WTC11 (cell line): Measurements from ENCODE around the gene EXOC4. TPM values are rescaled to one million over a fixed set of nuclear protein-coding genes. Genes with fewer than 3 reads are reported as not detected.

Source experiments
- ATAC-seq: fragments of 200-7000 bp; cut with Tn5 transposase; 2 replicates; pipeline ENCODE4 v1.10.0; 2021; ENCODE audit warnings: mild to moderate bottlenecking, moderate library complexity
- CTCF ChIA-PET: fragments of 300-600 bp; sonication (Branson Sonifier 250); formaldehyde crosslinking; loops from one replicate; lab custom pipeline; 2021; ENCODE audit warnings: antibody characterized with exemption; lab: Charles Lee
- POLR2A ChIA-PET: fragments of 350-600 bp; sonication (Branson Sonifier 250); formaldehyde crosslinking; loops from one replicate; lab custom pipeline; 2021; ENCODE audit warnings: antibody characterized with exemption; lab: Charles Lee
- DNase-seq: peaks from one replicate; pipeline ENCODE4 v3.0.0; 2021; ENCODE audit warnings: low spot score
- H3K27ac Mint-ChIP-seq: 2 replicates; pipeline ENCODE4 v1.8.0; 2021; ENCODE audit warnings: mixed read lengths
- H3K27me3 Mint-ChIP-seq: 2 replicates; pipeline ENCODE4 v1.8.0; 2021; ENCODE audit warnings: low read depth, mild to moderate bottlenecking, moderate library complexity, mixed read lengths
- H3K36me3 Mint-ChIP-seq: 2 replicates; pipeline ENCODE4 v1.8.0; 2021; ENCODE audit warnings: mixed read lengths
- H3K4me1 Mint-ChIP-seq: 2 replicates; pipeline ENCODE4 v1.8.0; 2022; ENCODE audit warnings: mixed read lengths
- H3K4me3 Mint-ChIP-seq: 2 replicates; pipeline ENCODE4 v1.8.0; 2021; ENCODE audit warnings: mild to moderate bottlenecking, moderate library complexity, mixed read lengths
- H3K9me3 Mint-ChIP-seq: 2 replicates; pipeline ENCODE4 v1.8.0; 2021; ENCODE audit warnings: mixed read lengths
- AFF4 ChIP-seq: sonication (generic); formaldehyde crosslinking; IDR thresholded peaks from 2 replicates; pipeline ENCODE4 v1.8.1; 2023; ENCODE audit warnings: mild to moderate bottlenecking, missing genetic modification reagents, borderline replicate concordance
- ATF6 ChIP-seq: sonication (generic); formaldehyde crosslinking; IDR thresholded peaks from 2 replicates; pipeline ENCODE4 v1.8.1; 2023; ENCODE audit warnings: mild to moderate bottlenecking, missing genetic modification reagents
- E2F1 ChIP-seq: sonication (generic); formaldehyde crosslinking; IDR thresholded peaks from 2 replicates; pipeline ENCODE4 v1.8.0; 2022; ENCODE audit warnings: mild to moderate bottlenecking, missing genetic modification reagents
- ETV6 ChIP-seq: sonication (generic); formaldehyde crosslinking; IDR thresholded peaks from 2 replicates; pipeline ENCODE4 v1.8.1; 2022; ENCODE audit warnings: mild to moderate bottlenecking, missing genetic modification reagents
- FOXP1 ChIP-seq: sonication (generic); formaldehyde crosslinking; IDR thresholded peaks from 2 replicates; pipeline ENCODE4 v1.8.0; 2022; ENCODE audit warnings: missing genetic modification reagents, mild to moderate bottlenecking, moderate library complexity, borderline replicate concordance
- GABPB1 ChIP-seq: sonication (generic); formaldehyde crosslinking; IDR thresholded peaks from 2 replicates; pipeline ENCODE4 v1.8.1; 2023; ENCODE audit warnings: mild to moderate bottlenecking, missing genetic modification reagents
- KAT7 ChIP-seq: sonication (generic); formaldehyde crosslinking; IDR thresholded peaks from 2 replicates; pipeline ENCODE4 v1.8.1; 2023; ENCODE audit warnings: missing genetic modification reagents, mild to moderate bottlenecking, borderline replicate concordance
- NFATC4 ChIP-seq: fragments of 250-450 bp; sonication (Bioruptor Pico); IDR thresholded peaks from 2 replicates; pipeline ENCODE4 v1.9.0; 2021; ENCODE audit warnings: mild to moderate bottlenecking
- NR2C2 ChIP-seq: sonication (generic); formaldehyde crosslinking; IDR thresholded peaks from 2 replicates; pipeline ENCODE4 v1.8.0; 2022; ENCODE audit warnings: mild to moderate bottlenecking, missing genetic modification reagents
- NR3C1 ChIP-seq: sonication (generic); formaldehyde crosslinking; conservative IDR thresholded peaks from 2 replicates; pipeline ENCODE4 v1.8.1; 2023; ENCODE audit warnings: low read depth, mild to moderate bottlenecking, missing genetic modification reagents
- OVOL2 ChIP-seq: fragments of 250-450 bp; sonication (Bioruptor Pico); IDR thresholded peaks from 2 replicates; pipeline ENCODE4 v1.9.0; 2021; ENCODE audit warnings: mild to moderate bottlenecking, borderline replicate concordance
- RELA ChIP-seq: sonication (generic); formaldehyde crosslinking; IDR thresholded peaks from 2 replicates; pipeline ENCODE4 v1.8.1; 2022; ENCODE audit warnings: missing genetic modification reagents, mild to moderate bottlenecking, borderline replicate concordance
- SMAD4 ChIP-seq: sonication (generic); formaldehyde crosslinking; IDR thresholded peaks from 2 replicates; pipeline ENCODE4 v1.8.0; 2022; ENCODE audit warnings: mild to moderate bottlenecking, missing genetic modification reagents
- TEAD4 ChIP-seq: sonication (generic); formaldehyde crosslinking; IDR thresholded peaks from 2 replicates; pipeline ENCODE4 v1.8.0; 2022; ENCODE audit warnings: mild to moderate bottlenecking, missing genetic modification reagents
- ZNF281 ChIP-seq: sonication (generic); formaldehyde crosslinking; IDR thresholded peaks from 2 replicates; pipeline ENCODE4 v1.8.0; 2023; ENCODE audit warnings: mild to moderate bottlenecking, missing genetic modification reagents
- ZNF416 ChIP-seq: fragments of 250-450 bp; sonication (Bioruptor Pico); IDR thresholded peaks from 2 replicates; pipeline ENCODE4 v1.9.0; 2021; ENCODE audit warnings: mild to moderate bottlenecking, inconsistent platforms
- ZNF512 ChIP-seq: sonication (generic); formaldehyde crosslinking; IDR thresholded peaks from 2 replicates; pipeline ENCODE4 v1.8.1; 2022; ENCODE audit warnings: missing genetic modification reagents, borderline replicate concordance
- ZNF671 ChIP-seq: fragments of 250-450 bp; sonication (Bioruptor Pico); IDR thresholded peaks from 2 replicates; pipeline ENCODE4 v1.8.0; 2021; ENCODE audit warnings: mild to moderate bottlenecking
- total RNA-seq: library from RNA; stranded (reverse); gene quantifications from 3 replicates; pipeline ENCODE4 v1.2.3, GENCODE V29; 2021
- TF ChIP-seq, protein P1 (sequence below): fragments of 250-450 bp; sonication (Bioruptor Pico); IDR thresholded peaks from 2 replicates; pipeline ENCODE4 v1.8.0; 2021; ENCODE audit warnings: mild to moderate bottlenecking

Gene EXOC4
- total RNA-seq, 1 experiment from 2014 or later, result 62.0 TPM

GRCh38 chr7:134067164-134067563 is 814.3 kb downstream of the EXOC4 start:
- Mint-ChIP-seq H3K4me3 (no peak overlapping the region), H3K36me3 (peaks cover 3% of the 10 kb centered on the region; the same call in 1 of the 2 replicates), H3K9me3 (peaks cover 7% of the 10 kb centered on the region), H3K27me3 (no peaks in the 10 kb centered on the region), H3K27ac (no peak overlapping the region), H3K4me1 (peaks cover 18% of the 10 kb centered on the region)
- ATAC-seq (no peak), DNase-seq (no peak)
- TF ChIP-seq NR2C2 (no peak), ZNF512 (CRISPR knock-in tag) (no peak), NR3C1 (CRISPR knock-in tag) (no peak), NFATC4 (CRISPR knock-in tag) (no peak)
- ChIA-PET CTCF (no interaction called here), POLR2A (interaction anchor here (0.5 kb wide), 1 partner anchor 518 kb away, joined by 3 read pairs; no protein-coding TSS in a partner anchor)

DNA sequence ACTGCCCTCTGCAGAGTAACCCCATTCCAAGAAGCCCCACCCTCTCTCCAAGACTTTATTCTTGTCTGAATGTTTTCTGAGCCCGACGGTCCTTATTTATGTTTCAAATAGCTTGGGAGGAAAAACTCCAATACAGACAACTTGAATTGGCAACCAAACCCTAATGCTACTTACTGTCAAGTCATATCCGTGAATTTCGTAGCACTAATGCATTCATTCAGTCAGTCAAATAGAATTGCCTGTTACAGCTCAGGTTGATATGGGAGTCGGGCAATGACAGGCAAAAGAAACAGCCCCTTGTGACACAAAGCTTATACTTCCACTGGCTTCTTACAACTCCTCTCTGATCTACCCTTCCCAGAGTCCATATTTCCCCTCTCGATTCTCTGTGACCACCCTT is 815.8 kb downstream of the EXOC4 start:
- ChIA-PET POLR2A (no interaction called here), CTCF (interaction anchor here (0.6 kb wide), 1 partner anchor 80 kb away, joined by 3 read pairs; no protein-coding TSS in a partner anchor)
- ATAC-seq (no peak), DNase-seq (no peak)
- Mint-ChIP-seq H3K27me3 (no peaks in the 10 kb centered on the region), H3K36me3 (peaks cover 3% of the 10 kb centered on the region; the same call in 1 of the 2 replicates), H3K4me1 (peaks cover 21% of the 10 kb centered on the region), H3K4me3 (no peak overlapping the region), H3K9me3 (peaks cover 7% of the 10 kb centered on the region), H3K27ac (no peak overlapping the region)
- no peak for TF ChIP-seq TEAD4
- TF ChIP-seq NR3C1 (CRISPR knock-in tag), result no peak
- TF ChIP-seq KAT7 (CRISPR knock-in tag), result no peak
- no peak for TF ChIP-seq ZNF671 (CRISPR knock-in tag)
- no peak for TF ChIP-seq GABPB1 (CRISPR knock-in tag)
- no peak for TF ChIP-seq OVOL2 (CRISPR knock-in tag)
- no peak for TF ChIP-seq FOXP1 (CRISPR knock-in tag)
- no peak for TF ChIP-seq AFF4 (CRISPR knock-in tag)
- TF ChIP-seq E2F1 (CRISPR knock-in tag), result no peak
- TF ChIP-seq ETV6 (CRISPR knock-in tag), result no peak
- TF ChIP-seq ZNF281 (CRISPR knock-in tag), result no peak
- TF ChIP-seq ATF6 (CRISPR knock-in tag), result no peak
- TF ChIP-seq NR2C2, result no peak
- TF ChIP-seq RELA, result no peak
- TF ChIP-seq SMAD4 (CRISPR knock-in tag), result no peak
- TF ChIP-seq ZNF416 (CRISPR knock-in tag), result no peak
- TF ChIP-seq, protein P1, sequence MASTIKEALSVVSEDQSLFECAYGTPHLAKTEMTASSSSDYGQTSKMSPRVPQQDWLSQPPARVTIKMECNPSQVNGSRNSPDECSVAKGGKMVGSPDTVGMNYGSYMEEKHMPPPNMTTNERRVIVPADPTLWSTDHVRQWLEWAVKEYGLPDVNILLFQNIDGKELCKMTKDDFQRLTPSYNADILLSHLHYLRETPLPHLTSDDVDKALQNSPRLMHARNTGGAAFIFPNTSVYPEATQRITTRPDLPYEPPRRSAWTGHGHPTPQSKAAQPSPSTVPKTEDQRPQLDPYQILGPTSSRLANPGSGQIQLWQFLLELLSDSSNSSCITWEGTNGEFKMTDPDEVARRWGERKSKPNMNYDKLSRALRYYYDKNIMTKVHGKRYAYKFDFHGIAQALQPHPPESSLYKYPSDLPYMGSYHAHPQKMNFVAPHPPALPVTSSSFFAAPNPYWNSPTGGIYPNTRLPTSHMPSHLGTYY (CRISPR knock-in tag), result no peak
